OCI-LY1 (cell line): Measurements from ENCODE around the gene HES2.

ENCODE experiments used
- H2AFZ ChIP-seq: fragments of 200-600 bp; sonication (generic), shearing (Covaris generic); 2 replicates; pipeline ENCODE4 v1.6.0; 2014; ENCODE audit warnings: antibody characterized with exemption, mild to moderate bottlenecking, low read length
- H3F3A ChIP-seq: fragments of 200-600 bp; sonication (generic), shearing (Covaris generic); 2 replicates; pipeline ENCODE4 v1.6.0; 2014; ENCODE audit warnings: mild to moderate bottlenecking, antibody characterized with exemption, low read length, moderate library complexity; ENCODE audit not compliant: insufficient read depth
- H3K27ac ChIP-seq: fragments of 200-600 bp; sonication (generic); 2 replicates; pipeline ENCODE4 v1.5.1; 2014; ENCODE audit warnings: low read length, mixed run types, mild to moderate bottlenecking, low read depth; ENCODE audit not compliant: poor library complexity, severe bottlenecking
- H3K27me3 ChIP-seq: fragments of 200-600 bp; sonication (generic); 2 replicates; pipeline ENCODE4 v1.6.0; 2014; ENCODE audit warnings: antibody characterized with exemption, mild to moderate bottlenecking, low read length, moderate library complexity; ENCODE audit not compliant: insufficient read depth
- H3K36me3 ChIP-seq: fragments of 200-600 bp; sonication (generic); 2 replicates; pipeline ENCODE4 v1.6.1; 2014; ENCODE audit warnings: mild to moderate bottlenecking, antibody characterized with exemption, low read length, moderate library complexity, mixed read lengths; ENCODE audit not compliant: insufficient read depth
- H3K4me1 ChIP-seq: fragments of 200-600 bp; sonication (generic); 2 replicates; pipeline ENCODE4 v1.5.1; 2014; ENCODE audit warnings: mild to moderate bottlenecking, low read length, moderate library complexity; ENCODE audit not compliant: insufficient read depth, severe bottlenecking
- H3K4me2 ChIP-seq: fragments of 200-600 bp; sonication (generic), shearing (Covaris generic); 2 replicates; pipeline ENCODE4 v1.6.1; 2014; ENCODE audit warnings: low read length
- H3K4me3 ChIP-seq: fragments of 200-600 bp; sonication (generic); 2 replicates; pipeline ENCODE4 v1.5.1; 2014; ENCODE audit warnings: low read length, low read depth, mild to moderate bottlenecking, mixed read lengths; ENCODE audit not compliant: poor library complexity, severe bottlenecking
- H3K79me2 ChIP-seq: fragments of 200-600 bp; shearing (Covaris generic); 2 replicates; pipeline ENCODE4 v1.6.1; 2016; ENCODE audit warnings: mixed run types, low read length, mixed read lengths; ENCODE audit not compliant: insufficient read depth
- H3K9ac ChIP-seq: fragments of 200-600 bp; sonication (generic), shearing (Covaris generic); 2 replicates; pipeline ENCODE4 v1.6.1; 2014; ENCODE audit warnings: mild to moderate bottlenecking, low read length, mixed read lengths
- H3K9me2 ChIP-seq: fragments of 200-600 bp; sonication (generic), shearing (Covaris generic); 2 replicates; pipeline ENCODE4 v1.6.1; 2014; ENCODE audit warnings: low read depth, mild to moderate bottlenecking, low read length, mixed read lengths
- H3K9me3 ChIP-seq: fragments of 200-600 bp; shearing (Covaris generic); 2 replicates; pipeline ENCODE4 v1.6.1; 2014; ENCODE audit warnings: low read length, mixed read lengths
- H4K20me1 ChIP-seq: fragments of 200-600 bp; sonication (generic), shearing (Covaris generic); 2 replicates; pipeline ENCODE4 v1.6.0; 2016; ENCODE audit warnings: mild to moderate bottlenecking, low read length; ENCODE audit not compliant: insufficient read depth
- EZH2 ChIP-seq: fragments of 200-600 bp; sonication (generic), shearing (Covaris generic); IDR thresholded peaks from 2 replicates; pipeline ENCODE4 v1.8.0; 2017; ENCODE audit warnings: borderline replicate concordance, mixed run types, mild to moderate bottlenecking, antibody characterized with exemption, low read length, moderate library complexity, mixed read lengths
- TF ChIP-seq, protein P1 (sequence below): fragments of 200-600 bp; sonication (generic), shearing (Covaris generic); IDR thresholded peaks from 2 replicates; pipeline ENCODE4 v1.5.1; 2017; ENCODE audit warnings: mild to moderate bottlenecking, antibody characterized with exemption, low read length, moderate library complexity, mixed read lengths

HES2 gene

GRCh38 chr1:6419397-6419803, 319 bp downstream of the HES2 start:
- no peak overlapping the region for H3K27ac ChIP-seq
- no peaks in the 10 kb centered on the region for H4K20me1 ChIP-seq
- no peak overlapping the region for H3K4me3 ChIP-seq
- no peaks in the 10 kb centered on the region for H3F3A ChIP-seq
- no peaks in the 10 kb centered on the region for H3K9me2 ChIP-seq
- no peak for TF ChIP-seq EZH2
- TF ChIP-seq, protein P1, sequence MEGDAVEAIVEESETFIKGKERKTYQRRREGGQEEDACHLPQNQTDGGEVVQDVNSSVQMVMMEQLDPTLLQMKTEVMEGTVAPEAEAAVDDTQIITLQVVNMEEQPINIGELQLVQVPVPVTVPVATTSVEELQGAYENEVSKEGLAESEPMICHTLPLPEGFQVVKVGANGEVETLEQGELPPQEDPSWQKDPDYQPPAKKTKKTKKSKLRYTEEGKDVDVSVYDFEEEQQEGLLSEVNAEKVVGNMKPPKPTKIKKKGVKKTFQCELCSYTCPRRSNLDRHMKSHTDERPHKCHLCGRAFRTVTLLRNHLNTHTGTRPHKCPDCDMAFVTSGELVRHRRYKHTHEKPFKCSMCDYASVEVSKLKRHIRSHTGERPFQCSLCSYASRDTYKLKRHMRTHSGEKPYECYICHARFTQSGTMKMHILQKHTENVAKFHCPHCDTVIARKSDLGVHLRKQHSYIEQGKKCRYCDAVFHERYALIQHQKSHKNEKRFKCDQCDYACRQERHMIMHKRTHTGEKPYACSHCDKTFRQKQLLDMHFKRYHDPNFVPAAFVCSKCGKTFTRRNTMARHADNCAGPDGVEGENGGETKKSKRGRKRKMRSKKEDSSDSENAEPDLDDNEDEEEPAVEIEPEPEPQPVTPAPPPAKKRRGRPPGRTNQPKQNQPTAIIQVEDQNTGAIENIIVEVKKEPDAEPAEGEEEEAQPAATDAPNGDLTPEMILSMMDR, result no peak
- no peaks in the 10 kb centered on the region for H3K79me2 ChIP-seq
- H3K9me3 ChIP-seq, result no peaks in the 10 kb centered on the region
- H3K27me3 ChIP-seq, result peaks cover 22% of the 10 kb centered on the region
- no peaks in the 10 kb centered on the region for H3K36me3 ChIP-seq
- H3K4me1 ChIP-seq, result no peaks in the 10 kb centered on the region
- no peak overlapping the region for H3K4me2 ChIP-seq
- H2AFZ ChIP-seq, result no peak overlapping the region
- H3K9ac ChIP-seq, result no peak overlapping the region

DNA sequence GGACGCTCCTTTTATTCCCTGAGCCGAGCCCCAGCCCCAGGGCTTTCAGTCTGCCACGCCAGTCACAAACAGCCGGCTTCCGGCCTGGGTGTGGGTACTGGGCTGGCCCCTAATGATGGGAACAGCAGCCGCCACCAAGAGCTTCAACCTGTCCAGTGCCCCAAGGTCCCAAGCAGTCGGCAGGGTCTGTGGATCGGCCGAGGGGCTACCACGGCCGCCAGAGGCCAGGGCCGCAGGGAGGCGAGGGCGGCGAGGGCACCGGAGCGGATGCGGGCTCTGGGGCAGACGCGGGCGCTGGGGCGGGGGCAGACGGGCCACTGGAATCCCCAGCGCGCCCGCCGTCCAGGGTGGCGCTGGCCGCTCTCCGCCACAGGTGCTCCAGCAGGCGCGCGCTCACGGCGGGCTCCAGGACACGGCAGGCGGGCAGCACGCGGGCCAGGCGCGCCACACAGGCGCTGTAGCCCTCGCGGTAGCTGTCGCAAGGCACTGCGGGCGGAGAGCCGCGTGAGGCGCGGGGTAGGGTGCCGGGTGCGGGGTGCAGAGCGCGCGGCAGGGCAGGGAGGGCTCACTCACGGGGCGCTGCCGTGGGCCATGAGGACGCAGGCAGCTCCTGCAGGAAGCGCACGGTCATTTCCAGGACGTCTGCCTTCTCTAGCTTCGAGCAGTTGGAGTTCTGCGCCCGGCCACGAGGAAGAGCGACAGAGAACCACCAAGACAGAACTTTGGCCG, 887 bp downstream of the HES2 start:
- Histone ChIP-seq H3K27me3 (peaks cover 22% of the 10 kb centered on the region), H3K4me1 (no peaks in the 10 kb centered on the region), H3K79me2 (no peaks in the 10 kb centered on the region), H3K9me2 (no peaks in the 10 kb centered on the region), H3K36me3 (no peaks in the 10 kb centered on the region), H3K27ac (no peak overlapping the region), H3F3A (no peaks in the 10 kb centered on the region), H2AFZ (no peak overlapping the region), H4K20me1 (no peaks in the 10 kb centered on the region), H3K9me3 (no peaks in the 10 kb centered on the region), H3K4me3 (no peak overlapping the region), H3K9ac (no peak overlapping the region), H3K4me2 (no peak overlapping the region)
- TF ChIP-seq, protein P1, result no peak
- TF ChIP-seq EZH2, result no peak

DNA sequence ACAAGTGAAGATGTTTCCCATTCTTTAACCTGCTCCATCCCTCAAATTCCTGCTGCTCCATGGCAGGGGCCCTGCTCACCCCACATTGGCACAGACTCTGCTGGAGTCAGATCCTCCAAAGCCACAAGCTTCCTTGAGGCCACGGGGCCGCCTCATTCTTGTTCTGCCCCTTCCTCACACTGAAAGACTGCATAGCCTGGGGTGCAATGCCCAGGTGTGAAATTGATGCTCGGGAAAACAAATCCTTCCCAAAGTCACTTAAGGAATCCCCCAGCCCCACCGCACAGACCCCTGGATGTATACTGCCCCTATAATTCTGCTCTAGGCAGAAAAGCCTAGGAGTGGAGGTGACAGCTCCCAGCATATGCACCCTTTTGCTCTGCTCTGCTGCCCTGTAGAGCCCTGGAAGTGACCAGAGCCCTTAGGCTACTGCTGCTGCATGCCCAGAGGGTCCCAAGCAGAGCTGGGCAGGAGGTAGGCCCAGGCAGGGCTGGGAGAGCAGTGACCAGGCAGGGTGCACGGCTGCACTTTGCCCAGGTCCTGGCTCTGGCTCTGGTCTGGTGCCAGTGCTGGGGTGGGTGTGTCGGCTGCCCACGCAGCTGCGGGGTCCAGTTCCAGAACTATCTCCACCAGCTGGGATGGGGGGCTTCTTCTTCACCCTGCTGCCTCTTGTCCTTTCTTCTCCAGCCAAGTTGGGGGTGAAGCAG, 1.6 kb downstream of the HES2 start:
- H3K36me3 ChIP-seq, result no peaks in the 10 kb centered on the region
- TF ChIP-seq, protein P1, result no peak
- TF ChIP-seq EZH2, result no peak
- H3K4me1 ChIP-seq, result no peaks in the 10 kb centered on the region
- no peak overlapping the region for H2AFZ ChIP-seq
- H3K4me2 ChIP-seq, result no peak overlapping the region
- no peaks in the 10 kb centered on the region for H3K9me2 ChIP-seq
- H3K9ac ChIP-seq, result no peak overlapping the region
- no peaks in the 10 kb centered on the region for H3K9me3 ChIP-seq
- H3K4me3 ChIP-seq, result no peak overlapping the region
- peaks cover 22% of the 10 kb centered on the region for H3K27me3 ChIP-seq
- no peaks in the 10 kb centered on the region for H3K79me2 ChIP-seq
- no peak overlapping the region for H3K27ac ChIP-seq
- no peaks in the 10 kb centered on the region for H4K20me1 ChIP-seq
- no peaks in the 10 kb centered on the region for H3F3A ChIP-seq
